ENCODE results near the gene MYOM1. TPM values are rescaled to one million over a fixed set of nuclear protein-coding genes. Genes with fewer than 3 reads are reported as not detected.
"Not testable (repeated sequence)": the region's sequence is repeated elsewhere in the genome, so short reads cannot be mapped to it uniquely, and the experiment has no call there.

MYOM1 gene
- total RNA-seq, 1 experiment from 2014 or later = 0.37 TPM

DNA sequence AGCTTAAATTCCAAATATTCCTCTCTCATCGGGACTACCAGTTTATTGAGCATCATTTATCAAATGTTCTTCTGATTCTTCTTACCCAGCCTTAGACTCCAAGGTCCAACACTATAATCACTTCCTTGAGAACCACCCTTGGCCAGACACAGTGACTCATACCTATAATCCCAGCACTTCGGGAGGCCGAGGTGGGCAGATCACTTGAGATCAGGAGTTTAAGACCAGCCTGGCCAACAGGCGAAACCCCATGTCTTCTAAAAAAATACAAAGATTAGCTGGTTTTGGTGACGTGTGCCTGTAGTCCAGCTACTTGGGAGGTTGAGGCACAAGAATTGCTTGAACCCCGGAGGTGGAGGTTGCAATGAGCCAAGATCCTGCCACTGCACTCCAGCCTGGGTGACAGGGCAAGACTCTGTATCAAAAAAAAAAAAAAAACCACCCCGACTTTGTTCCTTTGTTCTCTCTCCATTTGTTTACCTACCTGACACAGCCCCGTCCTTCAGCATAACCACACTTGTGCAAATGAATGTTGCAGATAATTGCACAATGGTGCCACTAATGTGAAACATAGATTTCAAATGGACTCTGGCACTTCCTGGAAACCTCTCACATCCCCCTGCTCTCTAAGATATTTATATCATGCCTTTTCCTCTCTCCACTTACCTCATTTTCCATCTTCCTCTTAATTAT is 167.9 kb downstream of the MYOM1 start:
- intact Hi-C loops (cut with micrococcal nuclease; ENCODE audit: unreplicated experiment) = no loop called here
- ChIA-PET POLR2A (ENCODE audit: low non-redundant PET) (no interaction called here), CTCF (interaction anchor here (0.5 kb wide), 1 partner anchor 61 kb away, joined by 3 read pairs; no protein-coding TSS in a partner anchor)
- Histone ChIP-seq H3K9me3 (ENCODE audit: low read depth, low read length, poor library complexity, severe bottlenecking) (no peaks in the 10 kb centered on the region), H3K4me3 (ENCODE audit: low read depth, low read length, poor library complexity, severe bottlenecking) (no peak overlapping the region), H3K36me3 (ENCODE audit: insufficient read depth, low read length, poor library complexity, severe bottlenecking) (no peaks in the 10 kb centered on the region), H3K27me3 (replicated peaks; ENCODE audit: insufficient read depth, low read depth, low read length, poor library complexity) (no peaks in the 10 kb centered on the region), H3K27ac (ENCODE audit: low read depth, low read length, poor library complexity, severe bottlenecking) (no peak overlapping the region), H3K4me1 (ENCODE audit: insufficient read depth, low read length, poor library complexity, severe bottlenecking) (no peaks in the 10 kb centered on the region)
- BruUV-seq (replicated peaks) = no TSS peak
- TF ChIP-seq, protein P1, sequence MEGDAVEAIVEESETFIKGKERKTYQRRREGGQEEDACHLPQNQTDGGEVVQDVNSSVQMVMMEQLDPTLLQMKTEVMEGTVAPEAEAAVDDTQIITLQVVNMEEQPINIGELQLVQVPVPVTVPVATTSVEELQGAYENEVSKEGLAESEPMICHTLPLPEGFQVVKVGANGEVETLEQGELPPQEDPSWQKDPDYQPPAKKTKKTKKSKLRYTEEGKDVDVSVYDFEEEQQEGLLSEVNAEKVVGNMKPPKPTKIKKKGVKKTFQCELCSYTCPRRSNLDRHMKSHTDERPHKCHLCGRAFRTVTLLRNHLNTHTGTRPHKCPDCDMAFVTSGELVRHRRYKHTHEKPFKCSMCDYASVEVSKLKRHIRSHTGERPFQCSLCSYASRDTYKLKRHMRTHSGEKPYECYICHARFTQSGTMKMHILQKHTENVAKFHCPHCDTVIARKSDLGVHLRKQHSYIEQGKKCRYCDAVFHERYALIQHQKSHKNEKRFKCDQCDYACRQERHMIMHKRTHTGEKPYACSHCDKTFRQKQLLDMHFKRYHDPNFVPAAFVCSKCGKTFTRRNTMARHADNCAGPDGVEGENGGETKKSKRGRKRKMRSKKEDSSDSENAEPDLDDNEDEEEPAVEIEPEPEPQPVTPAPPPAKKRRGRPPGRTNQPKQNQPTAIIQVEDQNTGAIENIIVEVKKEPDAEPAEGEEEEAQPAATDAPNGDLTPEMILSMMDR (conservative IDR thresholded peaks at IDR 0.05; ENCODE audit: low read depth, low read length) = no peak
- no peak for TF ChIP-seq EZH2 (IDR thresholded peaks at IDR 0.05; ENCODE audit: borderline replicate concordance, low read depth, low read length, poor library complexity, severe bottlenecking)
- DNase-seq (ENCODE audit: low spot score) = no peak

DNA sequence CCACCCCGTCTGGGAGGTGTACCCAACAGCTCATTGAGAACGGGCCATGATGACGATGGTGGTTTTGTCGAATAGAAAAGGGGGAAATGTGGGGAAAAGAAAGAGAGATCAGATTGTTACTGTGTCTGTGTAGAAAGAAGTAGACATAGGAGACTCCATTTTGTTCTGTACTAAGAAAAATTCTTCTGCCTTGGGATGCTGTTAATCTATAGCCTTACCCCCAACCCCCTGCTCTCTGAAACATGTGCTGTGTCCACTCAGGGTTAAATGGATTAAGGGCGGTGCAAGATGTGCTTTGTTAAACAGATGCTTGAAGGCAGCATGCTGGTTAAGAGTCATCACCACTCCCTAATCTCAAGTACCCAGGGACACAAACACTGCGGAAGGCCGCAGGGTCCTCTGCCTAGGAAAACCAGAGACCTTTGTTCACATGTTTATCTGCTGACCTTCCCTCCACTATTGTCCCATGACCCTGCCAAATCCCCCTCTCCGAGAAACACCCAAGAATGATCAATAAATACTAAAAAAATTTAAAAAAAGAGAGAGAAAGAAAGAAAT is 169.8 kb downstream of the MYOM1 start:
- not testable (repeated sequence) for BruUV-seq (replicated peaks)

DNA sequence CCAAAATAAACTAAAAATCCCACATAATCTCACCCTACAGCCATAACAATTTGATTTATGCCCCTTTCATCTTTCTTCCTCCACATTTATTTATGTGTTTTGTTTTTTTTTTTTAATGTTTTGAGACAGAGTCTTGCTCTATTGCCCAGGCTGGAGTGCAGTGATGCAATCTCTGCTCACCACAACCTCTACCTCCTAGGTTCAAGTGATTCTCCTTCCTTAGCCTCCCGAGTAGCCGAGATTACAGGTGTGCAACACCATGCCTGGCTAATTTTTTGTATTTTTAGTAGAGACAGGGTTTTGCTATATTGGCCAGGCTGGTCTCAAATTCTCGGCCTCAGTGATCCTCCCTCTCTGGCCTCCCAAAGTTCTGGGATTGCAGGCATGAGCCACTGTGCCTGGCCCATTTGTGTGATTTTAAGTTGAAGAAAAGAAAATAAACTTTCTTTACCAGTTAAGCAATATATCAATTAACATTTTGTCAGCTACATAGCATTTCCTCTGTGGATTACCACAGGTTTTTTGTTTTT is 170.9 kb downstream of the MYOM1 start:
- Histone ChIP-seq H3K9me3 (ENCODE audit: low read depth, low read length, poor library complexity, severe bottlenecking) (no peaks in the 10 kb centered on the region), H3K27me3 (replicated peaks; ENCODE audit: insufficient read depth, low read depth, low read length, poor library complexity) (no peaks in the 10 kb centered on the region), H3K4me1 (ENCODE audit: insufficient read depth, low read length, poor library complexity, severe bottlenecking) (peaks cover 7% of the 10 kb centered on the region), H3K4me3 (ENCODE audit: low read depth, low read length, poor library complexity, severe bottlenecking) (no peak overlapping the region), H3K36me3 (ENCODE audit: insufficient read depth, low read length, poor library complexity, severe bottlenecking) (no peaks in the 10 kb centered on the region), H3K27ac (ENCODE audit: low read depth, low read length, poor library complexity, severe bottlenecking) (no peak overlapping the region)
- ChIA-PET CTCF (interaction anchor here (0.6 kb wide), 1 partner anchor 101 kb away, joined by 3 read pairs; no protein-coding TSS in a partner anchor), POLR2A (ENCODE audit: low non-redundant PET) (no interaction called here)
- no peak for TF ChIP-seq EZH2 (IDR thresholded peaks at IDR 0.05; ENCODE audit: borderline replicate concordance, low read depth, low read length, poor library complexity, severe bottlenecking)
- TF ChIP-seq, protein P1 (conservative IDR thresholded peaks at IDR 0.05; ENCODE audit: low read depth, low read length) = no peak
- no peak for DNase-seq (ENCODE audit: low spot score)
- no TSS peak for BruUV-seq (replicated peaks)
- intact Hi-C loops (cut with micrococcal nuclease; ENCODE audit: unreplicated experiment) = no loop called here

More for the DNA sequence above, 169.8 kb downstream of the MYOM1 start:
- POLR2A ChIA-PET (ENCODE audit: low non-redundant PET); intact Hi-C loops (cut with micrococcal nuclease; ENCODE audit: unreplicated experiment); H3K9me3 ChIP-seq (ENCODE audit: low read depth, low read length, poor library complexity, severe bottlenecking); DNase-seq (ENCODE audit: low spot score); H3K27me3 ChIP-seq (replicated peaks; ENCODE audit: insufficient read depth, low read depth, low read length, poor library complexity); H3K4me3 ChIP-seq (ENCODE audit: low read depth, low read length, poor library complexity, severe bottlenecking); H3K27ac ChIP-seq (ENCODE audit: low read depth, low read length, poor library complexity, severe bottlenecking); H3K4me1 ChIP-seq (ENCODE audit: insufficient read depth, low read length, poor library complexity, severe bottlenecking); H3K36me3 ChIP-seq (ENCODE audit: insufficient read depth, low read length, poor library complexity, severe bottlenecking): not testable (repeated sequence)
- CTCF ChIA-PET = interaction anchor here (0.7 kb wide), 1 partner anchor 13 kb away, joined by 4 read pairs; no protein-coding TSS in a partner anchor
